NCI-H128 (cell line): ENCODE data around the gene CCDC106.

Experiments
- DNase-seq: peaks from one replicate; lab custom pipeline; 2025; ENCODE audit not compliant: unreplicated experiment; lab: John Stamatoyannopoulos, UW

The CCDC106 gene

GRCh38 chr19:55694656-55695491 lies 46.9 kb downstream of the CCDC106 start:
- DNase-seq = no peak

GRCh38 chr19:55695511-55696290 lies 47.7 kb downstream of the CCDC106 start:
- DNase-seq = no peak

GRCh38 chr19:55696301-55697068 lies 48.5 kb downstream of the CCDC106 start:
- DNase-seq = no peak

- DNase-seq = no peak
Observed at GRCh38 chr19:55697069-55697440, 49.0 kb downstream of the CCDC106 start.

GRCh38 chr19:55697698-55698097 lies 49.7 kb downstream of the CCDC106 start:
- no peak for DNase-seq

- DNase-seq = no peak
Observed at GRCh38 chr19:55698256-55698655, 50.2 kb downstream of the CCDC106 start.

- DNase-seq = no peak
Observed at GRCh38 chr19:55699221-55699620, 51.2 kb downstream of the CCDC106 start.

- no peak for DNase-seq
Observed at GRCh38 chr19:55700813-55701212, 52.8 kb downstream of the CCDC106 start.

- DNase-seq = no peak
Observed at GRCh38 chr19:55702131-55702627, 54.2 kb downstream of the CCDC106 start.
